Suprapubic skin (tissue), 4 donors: ENCODE measurements around the gene ENAH.
A peak's percentile ranks its signal among the peaks of the same experiment; 100 is the strongest.

Source experiments
- CTCF ChIP-seq, 2 donors: fragments of 200-600 bp in 1 of 2; fragments of 450-650 bp in 1 of 2; sonication (generic) in 1 of 2; IDR thresholded peaks; one replicate each; pipeline ENCODE4 v1.5.1; 2016 to 2019; ENCODE audit warnings: antibody characterized with exemption in 2 of 2, mild to moderate bottlenecking in 1 of 2, moderate library complexity in 1 of 2
- EP300 ChIP-seq: sonication (generic); formaldehyde crosslinking; IDR thresholded peaks from one replicate; pipeline ENCODE4 v1.6.1; 2017; ENCODE audit warnings: antibody characterized with exemption
- POLR2A ChIP-seq, 2 donors: fragments of 450-650 bp; IDR thresholded peaks; one replicate each; pipeline ENCODE4 v1.6.1; 2017; ENCODE audit warnings: antibody characterized with exemption in 2 of 2, mild to moderate bottlenecking in 2 of 2, moderate library complexity in 2 of 2
- POLR2AphosphoS5 ChIP-seq, 3 donors: sonication (generic); formaldehyde crosslinking; IDR thresholded peaks; one replicate each; pipeline ENCODE4 v1.6.1; 2017; ENCODE audit warnings: antibody characterized with exemption in 3 of 3

- TF ChIP-seq CTCF (IDR thresholded peaks at IDR 0.05) (peak; percentile 100), POLR2AphosphoS5 (IDR thresholded peaks at IDR 0.05) (peak in 2 of 3 donors; percentile 66 to 84), POLR2A (IDR thresholded peaks at IDR 0.05) (no peak), EP300 (no peak)
Observed at GRCh38 chr1:225474986-225475820, 177.7 kb downstream of the ENAH start.
